Astrocyte (in vitro differentiated cells and primary cell): Measurements from ENCODE around the gene TSFM.

Source experiments
- EZH2 ChIP-seq: IDR thresholded peaks from 2 replicates; pipeline ENCODE4 v1.6.1; 2012; ENCODE audit warnings: mild to moderate bottlenecking, low read length, inconsistent platforms; ENCODE audit not compliant: insufficient read depth
- TF ChIP-seq, protein P1 (sequence below): IDR thresholded peaks from 2 replicates; pipeline ENCODE4 v1.5.1; 2011; ENCODE audit warnings: low read depth, mild to moderate bottlenecking, inconsistent platforms, low read length, moderate library complexity; ENCODE audit not compliant: insufficient read depth

DNA sequence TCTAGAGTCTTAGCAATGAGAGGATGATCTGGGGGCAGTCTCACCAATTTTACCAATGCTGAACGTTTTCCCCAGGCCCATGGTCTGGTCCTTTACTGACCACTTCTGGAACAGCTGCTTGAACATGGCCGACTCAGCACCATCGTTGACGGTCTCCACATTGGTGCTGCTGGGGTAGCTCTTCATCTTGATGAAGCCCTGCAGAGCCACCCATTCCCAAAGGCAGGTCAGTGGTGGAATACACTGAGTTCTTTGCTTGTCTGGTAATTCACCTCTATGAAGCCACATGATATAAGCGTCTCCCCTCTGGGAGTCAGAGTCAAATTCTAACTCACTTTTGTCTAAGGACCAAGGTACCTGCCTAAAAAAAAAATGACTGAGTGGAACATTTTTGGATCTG lies 25.8 kb downstream of the TSFM start:
- TF ChIP-seq, protein P1, sequence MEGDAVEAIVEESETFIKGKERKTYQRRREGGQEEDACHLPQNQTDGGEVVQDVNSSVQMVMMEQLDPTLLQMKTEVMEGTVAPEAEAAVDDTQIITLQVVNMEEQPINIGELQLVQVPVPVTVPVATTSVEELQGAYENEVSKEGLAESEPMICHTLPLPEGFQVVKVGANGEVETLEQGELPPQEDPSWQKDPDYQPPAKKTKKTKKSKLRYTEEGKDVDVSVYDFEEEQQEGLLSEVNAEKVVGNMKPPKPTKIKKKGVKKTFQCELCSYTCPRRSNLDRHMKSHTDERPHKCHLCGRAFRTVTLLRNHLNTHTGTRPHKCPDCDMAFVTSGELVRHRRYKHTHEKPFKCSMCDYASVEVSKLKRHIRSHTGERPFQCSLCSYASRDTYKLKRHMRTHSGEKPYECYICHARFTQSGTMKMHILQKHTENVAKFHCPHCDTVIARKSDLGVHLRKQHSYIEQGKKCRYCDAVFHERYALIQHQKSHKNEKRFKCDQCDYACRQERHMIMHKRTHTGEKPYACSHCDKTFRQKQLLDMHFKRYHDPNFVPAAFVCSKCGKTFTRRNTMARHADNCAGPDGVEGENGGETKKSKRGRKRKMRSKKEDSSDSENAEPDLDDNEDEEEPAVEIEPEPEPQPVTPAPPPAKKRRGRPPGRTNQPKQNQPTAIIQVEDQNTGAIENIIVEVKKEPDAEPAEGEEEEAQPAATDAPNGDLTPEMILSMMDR: no peak
- no peak for TF ChIP-seq EZH2
